Keratinocyte (primary cell): ENCODE results near the gene DNAAF9.

Source experiments
- CTCF ChIP-seq, 3 experiments: IDR thresholded peaks in 1 of 3; conservative IDR thresholded peaks in 1 of 3; optimal IDR thresholded peaks in 1 of 3; 2 replicates in 2 of 3; 3 replicates in 1 of 3; pipeline versions ENCODE3 to v1.5.1; 2011; ENCODE audit warnings: low read length in 3 of 3, mild to moderate bottlenecking in 3 of 3, moderate library complexity in 2 of 3, control low read depth in 1 of 3, inconsistent platforms in 1 of 3; ENCODE audit not compliant: insufficient read depth in 2 of 3; ENCODE audit errors: extremely low read depth in 1 of 3
- EZH2 ChIP-seq: IDR thresholded peaks from one replicate; pipeline ENCODE4 v1.6.1; 2012; ENCODE audit warnings: inconsistent platforms, mild to moderate bottlenecking, low read length, moderate library complexity

GRCh38 chr20:3407771-3408637 lies 535 bp upstream of the DNAAF9 start:
- TF ChIP-seq CTCF (optimal IDR thresholded peaks at IDR 0.05 in 1 of 3, IDR thresholded peaks at IDR 0.05 in 1 of 3, conservative IDR thresholded peaks at IDR 0.05 in 1 of 3; ENCODE audit: extremely low read depth in 1 of 3, insufficient read depth in 2 of 3, low read length in 3 of 3) (no peak), EZH2 (no peak)
